HepG2 (cell line): ENCODE measurements around the gene FOXA3. TPM values are rescaled to one million over a fixed set of nuclear protein-coding genes. Genes with fewer than 3 reads are reported as not detected.

Experiments used
- AKAP8 ChIP-seq: sonication (generic); formaldehyde crosslinking; IDR thresholded peaks from 2 replicates; pipeline ENCODE4 v1.5.1; 2020; ENCODE audit warnings: mild to moderate bottlenecking, missing genetic modification reagents
- CEBPZ ChIP-seq: IDR thresholded peaks from 2 replicates; pipeline ENCODE4 v1.6.1; 2012; ENCODE audit warnings: low read length, improper control_type of control experiment
- HMGA1 ChIP-seq: sonication (generic); formaldehyde crosslinking; conservative IDR thresholded peaks from 2 replicates; pipeline ENCODE4 v1.4.0; 2020; ENCODE audit warnings: missing genetic modification reagents
- JUN ChIP-seq: sonication (generic); formaldehyde crosslinking; IDR thresholded peaks from 2 replicates; pipeline ENCODE4 v1.4.0; 2020; ENCODE audit warnings: mild to moderate bottlenecking, missing genetic modification reagents
- RBM22 ChIP-seq: fragments of 200-400 bp; formaldehyde crosslinking; optimal IDR thresholded peaks from 2 replicates; pipeline ENCODE3; 2017; ENCODE audit warnings: mild to moderate bottlenecking, low read length, moderate library complexity
- SALL2 ChIP-seq: sonication (generic); formaldehyde crosslinking; IDR thresholded peaks from 2 replicates; pipeline ENCODE4 v1.8.1; 2023; ENCODE audit warnings: mild to moderate bottlenecking, missing genetic modification reagents, inconsistent platforms
- SKIL ChIP-seq: sonication (generic); formaldehyde crosslinking; IDR thresholded peaks from 2 replicates; pipeline ENCODE4 v1.8.0; 2022; ENCODE audit warnings: missing genetic modification reagents, mild to moderate bottlenecking, moderate library complexity, borderline replicate concordance
- ZFP90 ChIP-seq: sonication (generic); formaldehyde crosslinking; IDR thresholded peaks from 2 replicates; pipeline ENCODE4 v1.8.0; 2022; ENCODE audit warnings: missing genetic modification reagents, mild to moderate bottlenecking, inconsistent platforms, borderline replicate concordance
- ZNF619 ChIP-seq: sonication (generic); formaldehyde crosslinking; IDR thresholded peaks from 2 replicates; pipeline ENCODE4 v1.4.0; 2020; ENCODE audit warnings: mild to moderate bottlenecking, missing genetic modification reagents
- ZSCAN20 ChIP-seq: sonication (generic); formaldehyde crosslinking; IDR thresholded peaks from 2 replicates; pipeline ENCODE4 v1.4.0; 2020; ENCODE audit warnings: missing genetic modification reagents, mild to moderate bottlenecking, borderline replicate concordance
- ZSCAN9 ChIP-seq: IDR thresholded peaks from 2 replicates; pipeline ENCODE4 v1.6.1; 2016; ENCODE audit warnings: borderline replicate concordance
- polyA plus RNA-seq, 8 experiments: library from polyadenylated mRNA; depleted of rRNA in 3 of 8; stranded (reverse) in 7 of 8; unstranded in 1 of 8; fragments of >200 nt; fragmentation: Illumina TruSeq in 4 of 8; extraction: Trizol in 4 of 8; gene quantifications; 2 replicates each; pipeline versions ENCODE4 v1.2.1 to v1.2.3, GENCODE V29; 2011 to 2016; ENCODE audit warnings: low read depth in 4 of 8, missing spikeins in 1 of 8, mixed read lengths in 1 of 8; ENCODE audit not compliant: insufficient read depth in 1 of 8
- total RNA-seq, 5 experiments: library from RNA; depleted of rRNA; stranded (reverse); fragments of >200 nt; fragmentation: Illumina TruSeq; extraction: Trizol; gene quantifications; 2 replicates each; pipeline ENCODE4 v1.2.3, GENCODE V29; 2016; ENCODE audit warnings: low read depth in 1 of 5
- TF ChIP-seq, protein P1 (sequence below), 2 experiments: fragments of 450-650 bp in 1 of 2; sonication (generic) in 1 of 2; formaldehyde crosslinking; IDR thresholded peaks; 2 replicates each; pipeline versions ENCODE4 v1.5.0 to v1.8.0; 2020 to 2022; ENCODE audit warnings: mild to moderate bottlenecking in 1 of 2, missing genetic modification reagents in 1 of 2
- TF ChIP-seq, protein P2 (sequence below): sonication (generic); formaldehyde crosslinking; IDR thresholded peaks from 2 replicates; pipeline ENCODE4 v1.8.0; 2022; ENCODE audit warnings: low read depth, missing genetic modification reagents
- TF ChIP-seq, protein P3 (sequence below): sonication (generic); formaldehyde crosslinking; IDR thresholded peaks from 2 replicates; pipeline ENCODE4 v1.4.0; 2020; ENCODE audit warnings: mild to moderate bottlenecking, missing genetic modification reagents, borderline replicate concordance

FOXA3 gene
- total and polyA plus RNA-seq, 2 of the 13 experiments (the other 11 are each of a cell fraction or from before 2014, with no cell fraction given), result 29.8 to 47.6 TPM

GRCh38 chr19:45862564-45863334 is 1.4 kb upstream of the FOXA3 start, which contains the start of gene SYMPK (continued):
- TF ChIP-seq, protein P1, sequence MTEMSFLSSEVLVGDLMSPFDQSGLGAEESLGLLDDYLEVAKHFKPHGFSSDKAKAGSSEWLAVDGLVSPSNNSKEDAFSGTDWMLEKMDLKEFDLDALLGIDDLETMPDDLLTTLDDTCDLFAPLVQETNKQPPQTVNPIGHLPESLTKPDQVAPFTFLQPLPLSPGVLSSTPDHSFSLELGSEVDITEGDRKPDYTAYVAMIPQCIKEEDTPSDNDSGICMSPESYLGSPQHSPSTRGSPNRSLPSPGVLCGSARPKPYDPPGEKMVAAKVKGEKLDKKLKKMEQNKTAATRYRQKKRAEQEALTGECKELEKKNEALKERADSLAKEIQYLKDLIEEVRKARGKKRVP (CRISPR knock-in tag; IDR thresholded peaks at IDR 0.05), result no peak; a peak in 1 of 4 replicates
- TF ChIP-seq, protein P2, sequence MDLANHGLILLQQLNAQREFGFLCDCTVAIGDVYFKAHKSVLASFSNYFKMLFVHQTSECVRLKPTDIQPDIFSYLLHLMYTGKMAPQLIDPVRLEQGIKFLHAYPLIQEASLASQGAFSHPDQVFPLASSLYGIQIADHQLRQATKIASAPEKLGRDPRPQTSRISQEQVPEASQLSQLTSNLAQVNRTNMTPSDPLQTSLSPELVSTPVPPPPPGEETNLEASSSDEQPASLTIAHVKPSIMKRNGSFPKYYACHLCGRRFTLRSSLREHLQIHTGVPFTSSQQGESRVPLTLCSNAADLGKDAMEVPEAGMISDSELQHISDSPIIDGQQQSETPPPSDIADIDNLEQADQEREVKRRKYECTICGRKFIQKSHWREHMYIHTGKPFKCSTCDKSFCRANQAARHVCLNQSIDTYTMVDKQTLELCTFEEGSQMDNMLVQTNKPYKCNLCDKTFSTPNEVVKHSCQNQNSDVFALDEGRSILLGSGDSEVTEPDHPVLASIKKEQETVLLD (CRISPR knock-in tag), result peak; percentile 85
- peak; percentile 79; the same call in 1 of the 2 replicates for TF ChIP-seq ZFP90 (CRISPR knock-in tag)
- no peak for TF ChIP-seq RBM22
- TF ChIP-seq SALL2 (CRISPR knock-in tag), result peak; percentile 78; the same call in 1 of the 2 replicates
- peak; percentile 67; the same call in 1 of the 2 replicates for TF ChIP-seq ZNF619 (CRISPR knock-in tag)
- no peak for TF ChIP-seq JUN
- TF ChIP-seq, protein P3, sequence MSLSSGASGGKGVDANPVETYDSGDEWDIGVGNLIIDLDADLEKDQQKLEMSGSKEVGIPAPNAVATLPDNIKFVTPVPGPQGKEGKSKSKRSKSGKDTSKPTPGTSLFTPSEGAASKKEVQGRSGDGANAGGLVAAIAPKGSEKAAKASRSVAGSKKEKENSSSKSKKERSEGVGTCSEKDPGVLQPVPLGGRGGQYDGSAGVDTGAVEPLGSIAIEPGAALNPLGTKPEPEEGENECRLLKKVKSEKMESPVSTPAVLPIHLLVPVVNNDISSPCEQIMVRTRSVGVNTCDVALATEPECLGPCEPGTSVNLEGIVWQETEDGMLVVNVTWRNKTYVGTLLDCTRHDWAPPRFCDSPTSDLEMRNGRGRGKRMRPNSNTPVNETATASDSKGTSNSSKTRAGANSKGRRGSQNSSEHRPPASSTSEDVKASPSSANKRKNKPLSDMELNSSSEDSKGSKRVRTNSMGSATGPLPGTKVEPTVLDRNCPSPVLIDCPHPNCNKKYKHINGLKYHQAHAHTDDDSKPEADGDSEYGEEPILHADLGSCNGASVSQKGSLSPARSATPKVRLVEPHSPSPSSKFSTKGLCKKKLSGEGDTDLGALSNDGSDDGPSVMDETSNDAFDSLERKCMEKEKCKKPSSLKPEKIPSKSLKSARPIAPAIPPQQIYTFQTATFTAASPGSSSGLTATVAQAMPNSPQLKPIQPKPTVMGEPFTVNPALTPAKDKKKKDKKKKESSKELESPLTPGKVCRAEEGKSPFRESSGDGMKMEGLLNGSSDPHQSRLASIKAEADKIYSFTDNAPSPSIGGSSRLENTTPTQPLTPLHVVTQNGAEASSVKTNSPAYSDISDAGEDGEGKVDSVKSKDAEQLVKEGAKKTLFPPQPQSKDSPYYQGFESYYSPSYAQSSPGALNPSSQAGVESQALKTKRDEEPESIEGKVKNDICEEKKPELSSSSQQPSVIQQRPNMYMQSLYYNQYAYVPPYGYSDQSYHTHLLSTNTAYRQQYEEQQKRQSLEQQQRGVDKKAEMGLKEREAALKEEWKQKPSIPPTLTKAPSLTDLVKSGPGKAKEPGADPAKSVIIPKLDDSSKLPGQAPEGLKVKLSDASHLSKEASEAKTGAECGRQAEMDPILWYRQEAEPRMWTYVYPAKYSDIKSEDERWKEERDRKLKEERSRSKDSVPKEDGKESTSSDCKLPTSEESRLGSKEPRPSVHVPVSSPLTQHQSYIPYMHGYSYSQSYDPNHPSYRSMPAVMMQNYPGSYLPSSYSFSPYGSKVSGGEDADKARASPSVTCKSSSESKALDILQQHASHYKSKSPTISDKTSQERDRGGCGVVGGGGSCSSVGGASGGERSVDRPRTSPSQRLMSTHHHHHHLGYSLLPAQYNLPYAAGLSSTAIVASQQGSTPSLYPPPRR (CRISPR knock-in tag), result no peak
- TF ChIP-seq ZSCAN9 (CRISPR knock-in tag), result no peak
- no peak for TF ChIP-seq AKAP8
- TF ChIP-seq SKIL (CRISPR knock-in tag), result no peak
- TF ChIP-seq HMGA1 (CRISPR knock-in tag), result no peak
- TF ChIP-seq ZSCAN20 (CRISPR knock-in tag), result peak; percentile 39; the same call in 1 of the 2 replicates
- no peak for TF ChIP-seq CEBPZ
